HG03558 (cell line): ENCODE results near the gene MRPL55.

Experiments used
- ATAC-seq: cut with Tn5 transposase; IDR thresholded peaks from one replicate; pipeline ENCODE4 v1.9.1; 2021; ENCODE audit warnings: moderate number of reproducible peaks; ENCODE audit not compliant: unreplicated experiment; ENCODE audit errors: extremely low read depth

The MRPL55 gene

GRCh38 chr1:228073857-228074545 lies 35.1 kb downstream of the MRPL55 start:
- ATAC-seq: no peak

GRCh38 chr1:228073061-228073856 lies 35.8 kb downstream of the MRPL55 start:
- ATAC-seq: no peak

- no peak for ATAC-seq
These were observed 36.4 kb downstream of the MRPL55 start for GRCh38 chr1:228072658-228073043.

- ATAC-seq: no peak
These were observed 37.1 kb downstream of the MRPL55 start for GRCh38 chr1:228071839-228072657.

GRCh38 chr1:228070851-228071250 lies 38.2 kb downstream of the MRPL55 start:
- ATAC-seq: no peak

- ATAC-seq: no peak
These were observed 38.9 kb downstream of the MRPL55 start for GRCh38 chr1:228070173-228070572.

GRCh38 chr1:228068359-228068758 lies 40.7 kb downstream of the MRPL55 start:
- ATAC-seq: no peak

- no peak for ATAC-seq
These were observed 42.0 kb downstream of the MRPL55 start for GRCh38 chr1:228066891-228067654.

GRCh38 chr1:228066416-228066815 lies 42.7 kb downstream of the MRPL55 start:
- no peak for ATAC-seq

GRCh38 chr1:228065543-228066347 lies 43.4 kb downstream of the MRPL55 start:
- ATAC-seq: no peak

GRCh38 chr1:228064741-228065542 lies 44.2 kb downstream of the MRPL55 start:
- ATAC-seq: no peak

GRCh38 chr1:228064296-228064695 lies 44.8 kb downstream of the MRPL55 start:
- ATAC-seq: no peak

- ATAC-seq: no peak
These were observed 45.6 kb downstream of the MRPL55 start for GRCh38 chr1:228063251-228064191.

GRCh38 chr1:228062812-228063211 lies 46.3 kb downstream of the MRPL55 start:
- no peak for ATAC-seq

GRCh38 chr1:228062085-228062791 lies 46.9 kb downstream of the MRPL55 start:
- no peak for ATAC-seq

GRCh38 chr1:228061411-228062084 lies 47.6 kb downstream of the MRPL55 start:
- ATAC-seq: no peak
